ENCODE data around the gene DNAAF1.

- TF ChIP-seq POLR2A (IDR thresholded peaks at IDR 0.05; ENCODE audit: low read depth, low read length): no peak
- no peak for TF ChIP-seq EZH2 (IDR thresholded peaks at IDR 0.05; ENCODE audit: borderline replicate concordance, low read depth, low read length, severe bottlenecking)
- no peak for TF ChIP-seq CTCF (IDR thresholded peaks at IDR 0.05; ENCODE audit: extremely low read depth in 1 of 2, insufficient read depth in 1 of 2, low read depth in 1 of 2, low read length in 2 of 2)
- TF ChIP-seq MAX (IDR thresholded peaks at IDR 0.05; ENCODE audit: insufficient read depth, insufficient read length): no peak
These were observed 37.8 kb downstream of the DNAAF1 start for GRCh38 chr16:84182680-84183571.
